GM15510 (cell line): ENCODE measurements around the gene MAGEF1.

Experiments
- POLR2A ChIP-seq: IDR thresholded peaks from 3 replicates; pipeline ENCODE4 v1.6.1; 2011; ENCODE audit warnings: borderline replicate concordance; ENCODE audit not compliant: insufficient read length; ENCODE audit errors: extremely low read depth

Gene MAGEF1

GRCh38 chr3:184717399-184717983 is 5.6 kb upstream of the MAGEF1 start:
- no peak for TF ChIP-seq POLR2A

- TF ChIP-seq POLR2A, result no peak
These were observed 4.9 kb upstream of the MAGEF1 start for GRCh38 chr3:184716622-184717398.

- TF ChIP-seq POLR2A, result no peak
These were observed 4.2 kb upstream of the MAGEF1 start for GRCh38 chr3:184715943-184716621.

- no peak for TF ChIP-seq POLR2A
These were observed 1.7 kb upstream of the MAGEF1 start for GRCh38 chr3:184713521-184713920.

GRCh38 chr3:184713040-184713355 is 1.1 kb upstream of the MAGEF1 start:
- TF ChIP-seq POLR2A, result no peak

GRCh38 chr3:184712248-184713039 is 580 bp upstream of the MAGEF1 start:
- no peak for TF ChIP-seq POLR2A

GRCh38 chr3:184710870-184711492 is 883 bp downstream of the MAGEF1 start:
- TF ChIP-seq POLR2A, result no peak

GRCh38 chr3:184703657-184704056 is 8.2 kb downstream of the MAGEF1 start:
- TF ChIP-seq POLR2A, result no peak

GRCh38 chr3:184700759-184701158 is 11.1 kb downstream of the MAGEF1 start:
- TF ChIP-seq POLR2A, result no peak

- TF ChIP-seq POLR2A, result no peak
These were observed 14.0 kb downstream of the MAGEF1 start for GRCh38 chr3:184697845-184698244.

- no peak for TF ChIP-seq POLR2A
These were observed 15.2 kb downstream of the MAGEF1 start for GRCh38 chr3:184696697-184697096.

GRCh38 chr3:184694716-184695115 is 17.1 kb downstream of the MAGEF1 start:
- TF ChIP-seq POLR2A, result no peak

- TF ChIP-seq POLR2A, result no peak
These were observed 17.7 kb downstream of the MAGEF1 start for GRCh38 chr3:184694133-184694665.
